Measurements from ENCODE around the gene MAN2B2. TPM values are rescaled to one million over a fixed set of nuclear protein-coding genes. Genes with fewer than 3 reads are reported as not detected.
A peak's percentile ranks its signal among the peaks of the same experiment; 100 is the strongest.

The MAN2B2 gene
- 34.4 TPM for total RNA-seq (2021; ENCODE audit: unreplicated experiment)
- polyA plus RNA-seq (2012; ENCODE audit: insufficient read length): 34.6 TPM
- Bru-seq, nascent RNA: percentile 48 among the genes with signal in this experiment
- percentile 52 among the genes with signal in this experiment for BruChase-seq, experiment 1, labeled RNA remaining after a 2-hour chase
- BruChase-seq, experiment 2, labeled RNA remaining after a 6-hour chase: percentile 61 among the genes with signal in this experiment
- long read RNA-seq, full-length matches to known transcripts: 9 of 140 reads
- long read RNA-seq, partial matches to known transcripts: 126 of 140 reads
- long read RNA-seq, other reads (novel, unspliced or antisense): 5 of 140 reads

DNA sequence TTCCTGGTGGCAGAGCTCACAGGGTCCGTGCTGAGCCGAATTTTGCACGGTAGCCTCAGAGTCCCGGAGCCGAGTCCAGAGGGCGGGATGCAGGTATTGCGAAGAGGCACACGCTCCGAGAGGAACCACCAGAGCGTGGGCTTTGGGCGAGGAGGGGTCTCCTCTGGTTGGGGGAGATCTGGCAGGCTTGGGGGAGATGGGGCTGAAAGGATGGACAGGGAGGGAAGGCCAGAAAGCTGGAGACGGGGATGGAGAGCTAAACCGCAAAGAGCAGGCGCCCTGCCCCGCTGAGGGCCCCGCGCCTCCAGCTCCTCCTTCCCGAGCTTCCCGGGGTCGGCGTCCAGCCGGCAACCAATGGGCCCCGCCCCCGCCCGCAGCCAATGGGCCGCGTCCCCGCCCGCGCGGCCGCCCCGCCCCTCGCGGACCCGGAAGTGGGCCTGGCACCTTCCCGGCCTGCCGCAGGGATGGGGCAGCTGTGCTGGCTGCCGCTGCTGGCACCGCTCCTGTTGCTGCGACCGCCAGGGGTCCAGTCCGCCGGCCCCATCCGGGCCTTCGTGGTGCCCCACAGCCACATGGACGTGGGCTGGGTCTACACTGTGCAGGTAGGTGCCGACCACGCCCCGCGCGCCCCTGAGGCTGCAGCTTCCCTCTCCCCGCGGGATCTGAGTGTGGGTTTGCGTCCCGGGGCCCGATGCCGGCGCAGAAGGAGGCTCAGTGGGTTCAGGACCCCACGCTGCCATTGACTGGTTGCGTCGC is at the start of gene MAN2B2:
Gene MAN2B2 (plus strand): TSS at position 443 of the 756 bp plus-strand sequence. CDS start 22 bp downstream, at position 465.
- peak within 1 kb of the TSS; percentile 75 for H3K27ac ChIP-seq (ENCODE audit: low read length)

DNA sequence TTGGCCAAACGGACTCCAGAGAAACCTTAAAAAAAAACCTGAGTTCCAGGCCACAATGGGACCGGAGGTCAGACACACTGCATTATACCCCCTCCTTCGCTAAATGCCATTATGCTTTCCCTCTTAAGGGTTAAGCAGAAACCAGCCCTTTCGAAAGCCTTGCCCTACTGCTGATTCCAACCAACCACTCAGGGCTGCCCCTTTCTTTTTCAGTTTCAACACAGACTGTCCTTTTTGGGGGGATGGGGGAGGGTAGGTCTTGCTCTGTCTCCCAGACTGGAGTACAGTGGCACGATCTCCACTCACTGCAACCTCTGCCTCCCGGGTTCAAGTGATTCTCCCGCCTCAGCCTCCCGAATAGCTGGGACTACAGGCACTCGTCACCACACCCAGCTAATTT is 49.5 kb upstream of the MAN2B2 start:
- intact Hi-C loops (cut with micrococcal nuclease; ENCODE audit: unreplicated experiment) (no loop called here), in situ Hi-C loops (cut with HindIII; ENCODE audit: low pct_unique_long_range_greater_than_20kb, low sequenced_read_pairs) (no loop called here)
- ChIA-PET CTCF (no interaction called here), POLR2A (no interaction called here)
- Histone ChIP-seq H3K4me1 (ENCODE audit: control insufficient read depth, insufficient read depth, low read length) (no peaks in the 10 kb centered on the region), H3K4me3 (ENCODE audit: low read depth in 2 of 2, low read length in 2 of 2) (no peak overlapping the region), H3K27me3 (ENCODE audit: control insufficient read depth, insufficient read depth, low read length) (no peaks in the 10 kb centered on the region), H3K9me3 (ENCODE audit: control insufficient read depth, insufficient read depth, low read depth, low read length) (no peaks in the 10 kb centered on the region), H3K36me3 (ENCODE audit: control insufficient read depth, insufficient read depth, low read length) (no peaks in the 10 kb centered on the region), H3K27ac (ENCODE audit: low read length) (no peak overlapping the region)
- TF ChIP-seq, protein P1, sequence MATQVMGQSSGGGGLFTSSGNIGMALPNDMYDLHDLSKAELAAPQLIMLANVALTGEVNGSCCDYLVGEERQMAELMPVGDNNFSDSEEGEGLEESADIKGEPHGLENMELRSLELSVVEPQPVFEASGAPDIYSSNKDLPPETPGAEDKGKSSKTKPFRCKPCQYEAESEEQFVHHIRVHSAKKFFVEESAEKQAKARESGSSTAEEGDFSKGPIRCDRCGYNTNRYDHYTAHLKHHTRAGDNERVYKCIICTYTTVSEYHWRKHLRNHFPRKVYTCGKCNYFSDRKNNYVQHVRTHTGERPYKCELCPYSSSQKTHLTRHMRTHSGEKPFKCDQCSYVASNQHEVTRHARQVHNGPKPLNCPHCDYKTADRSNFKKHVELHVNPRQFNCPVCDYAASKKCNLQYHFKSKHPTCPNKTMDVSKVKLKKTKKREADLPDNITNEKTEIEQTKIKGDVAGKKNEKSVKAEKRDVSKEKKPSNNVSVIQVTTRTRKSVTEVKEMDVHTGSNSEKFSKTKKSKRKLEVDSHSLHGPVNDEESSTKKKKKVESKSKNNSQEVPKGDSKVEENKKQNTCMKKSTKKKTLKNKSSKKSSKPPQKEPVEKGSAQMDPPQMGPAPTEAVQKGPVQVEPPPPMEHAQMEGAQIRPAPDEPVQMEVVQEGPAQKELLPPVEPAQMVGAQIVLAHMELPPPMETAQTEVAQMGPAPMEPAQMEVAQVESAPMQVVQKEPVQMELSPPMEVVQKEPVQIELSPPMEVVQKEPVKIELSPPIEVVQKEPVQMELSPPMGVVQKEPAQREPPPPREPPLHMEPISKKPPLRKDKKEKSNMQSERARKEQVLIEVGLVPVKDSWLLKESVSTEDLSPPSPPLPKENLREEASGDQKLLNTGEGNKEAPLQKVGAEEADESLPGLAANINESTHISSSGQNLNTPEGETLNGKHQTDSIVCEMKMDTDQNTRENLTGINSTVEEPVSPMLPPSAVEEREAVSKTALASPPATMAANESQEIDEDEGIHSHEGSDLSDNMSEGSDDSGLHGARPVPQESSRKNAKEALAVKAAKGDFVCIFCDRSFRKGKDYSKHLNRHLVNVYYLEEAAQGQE (IDR thresholded peaks at IDR 0.05; ENCODE audit: insufficient read depth in 1 of 2, low read depth in 2 of 2, low read length in 1 of 2): no peak
- no peak for TF ChIP-seq SIN3A (IDR thresholded peaks at IDR 0.05; ENCODE audit: borderline replicate concordance, insufficient read depth, low read depth, low read length)
- no peak for ATAC-seq
- DNase-seq (ENCODE audit: low read depth, low spot score): no peak
- no TSS peak for BruUV-seq (replicated peaks)

More for the DNA sequence above, at the start of gene MAN2B2:
- BruUV-seq (replicated peaks): no TSS peak
- peak; percentile 98 for ATAC-seq
- no peaks in the 10 kb centered on the region; the same call in 1 of the 2 replicates for H3K4me1 ChIP-seq (ENCODE audit: control insufficient read depth, insufficient read depth, low read length)
- no peak for DNase-seq (ENCODE audit: low read depth, low spot score)
- intact Hi-C loops (cut with micrococcal nuclease; ENCODE audit: unreplicated experiment): no loop called here
- no peaks in the 10 kb centered on the region for H3K9me3 ChIP-seq (ENCODE audit: control insufficient read depth, insufficient read depth, low read depth, low read length)
- TF ChIP-seq CTCF (IDR thresholded peaks at IDR 0.05) (no peak), TCF7L2 (IDR thresholded peaks at IDR 0.05; ENCODE audit: low read depth, low read length) (no peak), SIN3A (IDR thresholded peaks at IDR 0.05; ENCODE audit: borderline replicate concordance, insufficient read depth, low read depth, low read length) (peak; percentile 67; the same call in 1 of the 2 replicates), POLR2AphosphoS5 (IDR thresholded peaks at IDR 0.05; ENCODE audit: low read depth, low read length) (peak; percentile 54)
- TF ChIP-seq, protein P1 (IDR thresholded peaks at IDR 0.05; ENCODE audit: insufficient read depth in 1 of 2, low read depth in 2 of 2, low read length in 1 of 2): no peak
- H3K4me3 ChIP-seq (ENCODE audit: low read depth in 2 of 2, low read length in 2 of 2): peak within 1 kb of the TSS; percentile 78 to 83
- in situ Hi-C loops (cut with HindIII; ENCODE audit: low pct_unique_long_range_greater_than_20kb, low sequenced_read_pairs): no loop called here
- H3K36me3 ChIP-seq (ENCODE audit: control insufficient read depth, insufficient read depth, low read length): no peaks in the 10 kb centered on the region
- no peaks in the 10 kb centered on the region for H3K27me3 ChIP-seq (ENCODE audit: control insufficient read depth, insufficient read depth, low read length)
- ChIA-PET CTCF (no interaction called here), POLR2A (interaction anchor here (0.6 kb wide), 1 partner anchor 365 kb away, joined by 3 read pairs; no protein-coding TSS in a partner anchor)

All from Panc1 (cell line).